Measurements from ENCODE around the gene SMPD3. TPM values are rescaled to one million over a fixed set of nuclear protein-coding genes. Genes with fewer than 3 reads are reported as not detected.
A peak's percentile ranks its signal among the peaks of the same experiment; 100 is the strongest.

SMPD3 gene
- total RNA-seq, 1 donor from 2014 or later: 2.5 TPM

DNA sequence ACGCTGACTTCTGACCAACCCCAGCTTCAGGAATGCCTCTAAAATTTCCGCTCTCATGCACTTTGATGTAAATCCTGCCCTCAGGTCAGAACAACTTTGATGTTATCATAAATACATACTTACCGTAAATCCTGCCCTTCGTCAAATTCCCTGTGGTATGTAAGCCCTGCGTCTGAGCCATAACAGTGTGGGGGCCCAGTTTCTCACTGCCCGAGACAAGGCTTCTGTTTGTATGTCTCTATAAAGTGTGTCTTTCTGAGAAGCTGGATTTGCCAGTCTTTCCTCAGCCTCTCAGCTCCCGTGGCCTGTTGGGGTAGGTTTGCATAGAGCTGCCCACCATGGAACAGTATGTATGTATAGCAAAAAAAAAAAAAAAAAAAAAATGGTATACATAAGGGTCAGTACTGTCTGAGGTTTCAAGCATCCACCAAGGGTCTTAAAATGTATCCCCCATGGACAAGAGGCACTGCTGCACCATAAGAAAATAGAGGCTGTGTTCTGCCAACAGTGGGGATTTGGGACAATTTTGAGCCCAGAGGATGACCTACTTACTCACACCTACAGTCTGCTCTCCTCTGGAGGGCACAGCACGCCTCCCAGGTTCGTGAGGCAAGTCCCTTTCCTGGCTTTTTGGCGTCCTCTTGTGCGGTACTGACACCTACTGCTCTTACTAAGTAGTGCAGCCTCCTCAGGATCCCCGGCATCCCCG lies 120.0 kb downstream of the SMPD3 start:
- peak; percentile 88 for DNase-seq

DNA sequence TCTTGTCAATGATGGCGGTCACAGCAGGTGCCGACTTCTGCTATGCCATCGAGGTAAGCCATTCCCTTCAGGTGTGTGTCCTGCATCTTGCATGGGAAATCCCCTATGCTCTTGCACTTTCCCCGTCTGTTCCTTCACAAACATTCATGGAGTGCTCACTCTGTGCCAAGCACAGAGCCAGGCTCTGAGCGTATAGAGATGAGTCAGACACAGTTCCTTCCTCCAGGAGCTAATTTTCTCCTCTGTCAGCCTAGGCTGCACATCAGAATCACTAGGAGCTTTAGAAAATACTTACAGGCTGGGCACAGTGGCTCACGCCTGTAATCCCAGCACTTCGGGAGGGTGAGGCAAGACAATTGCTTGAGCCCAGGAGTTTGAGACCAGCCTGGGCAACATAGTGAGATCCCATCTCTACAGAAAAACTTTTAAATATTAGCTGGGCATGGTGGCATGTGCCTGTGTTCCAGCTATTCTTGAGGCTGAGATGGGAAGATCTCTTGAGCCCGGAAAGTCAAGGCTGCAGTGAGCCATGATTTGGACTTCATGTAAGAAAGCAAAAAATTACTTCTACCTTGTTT lies 123.4 kb downstream of the SMPD3 start:
- DNase-seq: no peak

DNA sequence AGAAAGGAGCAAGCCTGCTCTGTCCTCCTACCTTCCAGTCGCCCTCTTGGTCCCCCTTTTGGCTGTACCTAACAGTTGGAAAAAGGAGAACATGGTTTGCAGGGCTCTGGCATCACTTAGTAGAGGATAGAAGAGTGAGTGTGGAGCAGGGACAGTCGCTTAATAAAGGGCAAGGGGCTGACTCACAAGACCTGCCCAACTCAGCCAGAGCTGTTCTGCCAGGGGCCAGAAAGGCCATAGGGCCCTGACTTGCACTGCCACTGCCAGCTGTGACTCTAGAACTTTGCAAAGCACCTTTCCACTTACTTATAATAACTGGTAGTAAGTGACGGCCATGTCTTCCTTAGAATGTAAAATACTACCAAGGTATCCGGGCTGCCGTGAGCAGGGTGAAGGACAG lies 124.0 kb downstream of the SMPD3 start:
- no peak for DNase-seq

DNA sequence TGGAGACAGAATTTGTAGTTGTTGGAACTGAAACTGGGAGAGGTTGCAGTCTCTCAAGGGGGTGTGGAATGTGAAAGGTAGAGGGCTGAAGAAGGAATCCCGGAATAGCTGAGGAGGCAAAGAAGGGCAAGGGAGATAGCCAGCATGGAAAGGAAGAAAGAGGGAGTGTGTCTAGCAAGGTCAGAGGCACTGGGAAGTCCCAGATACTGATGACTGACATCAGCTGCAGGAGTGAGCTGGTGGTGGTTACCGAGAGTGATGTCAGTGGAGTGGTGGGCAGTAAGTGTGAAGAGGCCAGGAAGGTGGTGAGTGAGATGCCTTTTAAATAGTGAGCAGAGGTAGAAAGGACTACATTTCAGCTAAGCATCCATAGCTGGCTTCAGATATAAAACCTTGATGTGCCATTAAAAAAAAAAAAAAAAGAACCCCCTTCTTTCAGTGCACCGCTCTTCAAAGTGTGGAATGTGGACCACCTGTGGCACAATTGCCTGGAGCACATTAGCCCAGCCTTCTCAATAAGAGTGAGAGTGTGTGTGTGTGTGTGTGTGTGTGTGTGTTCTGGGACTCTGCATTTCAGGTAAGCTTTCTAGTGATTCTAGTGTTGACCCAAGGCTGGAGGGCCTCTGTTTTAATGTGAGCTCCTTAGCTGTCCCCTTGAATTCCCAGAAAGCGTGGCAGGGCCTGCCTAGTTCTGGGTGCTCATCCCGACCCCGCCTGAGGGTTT lies 129.0 kb downstream of the SMPD3 start:
- DNase-seq: no peak

DNA sequence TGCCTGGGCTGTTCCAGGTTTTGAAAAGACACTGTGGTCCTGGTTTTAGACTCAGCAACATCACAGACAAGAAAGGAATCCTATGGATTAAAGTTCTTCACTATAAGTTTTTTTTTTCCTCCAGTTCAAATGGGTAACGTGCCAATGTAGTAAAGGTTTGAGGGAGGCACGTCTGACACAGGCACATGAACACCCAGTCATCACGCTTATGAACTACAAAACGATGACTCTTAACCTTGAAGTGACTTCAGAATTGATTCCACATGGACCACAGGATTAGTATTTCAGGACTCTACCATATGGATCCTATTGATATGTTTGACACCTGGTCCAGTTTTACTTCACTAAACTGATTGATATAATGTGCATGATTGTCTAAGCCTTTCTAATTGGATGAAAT lies 135.2 kb downstream of the SMPD3 start:
- no peak for DNase-seq

DNA sequence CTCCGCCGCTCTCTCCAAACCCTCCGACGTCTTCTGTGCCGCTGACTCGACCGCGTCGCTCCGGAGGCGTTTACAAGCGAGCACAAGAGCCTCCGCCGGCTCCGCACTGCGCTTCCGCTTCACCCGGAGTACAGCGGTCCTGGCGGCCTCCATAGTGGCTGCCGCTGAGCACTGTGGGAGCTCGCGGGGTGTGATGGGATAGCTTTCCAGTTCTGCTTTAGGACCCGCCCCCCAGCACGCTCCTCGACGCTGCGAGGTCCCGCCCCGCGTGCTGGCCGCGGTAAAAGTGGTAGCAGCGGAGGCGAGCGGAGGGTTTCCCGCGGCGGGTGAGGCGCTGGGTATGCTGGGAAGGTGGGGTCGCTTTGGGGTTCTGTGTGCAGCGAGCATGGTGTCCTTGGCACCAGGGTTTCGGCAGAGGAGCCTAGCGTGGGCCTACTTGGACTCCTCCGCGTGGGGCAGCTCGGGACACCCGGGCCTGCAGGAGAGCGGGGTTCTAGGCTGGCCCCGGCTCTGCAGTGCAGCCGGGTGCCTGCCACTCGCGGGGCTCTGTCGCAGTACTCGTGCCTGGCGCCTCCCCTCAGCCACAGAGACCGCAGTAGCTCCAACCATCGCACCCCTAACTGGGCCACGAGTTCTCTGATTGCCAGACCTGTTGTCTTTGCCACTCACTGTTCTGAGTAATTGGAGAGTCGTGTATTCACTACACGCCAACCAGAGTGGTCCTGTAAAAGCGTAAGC lies 137.4 kb downstream of the SMPD3 start, which contains the start of the genes PRMT7 and SLC7A6OS:
Gene PRMT7 (plus strand): TSS at position 246 of the 738 bp plus-strand sequence. CDS start 4,961 bp downstream, outside the sequence.
Gene SLC7A6OS (minus strand): TSS at position 173 of the 738 bp plus-strand sequence. CDS start 20 bp downstream, at position 153.
- peak; percentile 96 for DNase-seq

DNA sequence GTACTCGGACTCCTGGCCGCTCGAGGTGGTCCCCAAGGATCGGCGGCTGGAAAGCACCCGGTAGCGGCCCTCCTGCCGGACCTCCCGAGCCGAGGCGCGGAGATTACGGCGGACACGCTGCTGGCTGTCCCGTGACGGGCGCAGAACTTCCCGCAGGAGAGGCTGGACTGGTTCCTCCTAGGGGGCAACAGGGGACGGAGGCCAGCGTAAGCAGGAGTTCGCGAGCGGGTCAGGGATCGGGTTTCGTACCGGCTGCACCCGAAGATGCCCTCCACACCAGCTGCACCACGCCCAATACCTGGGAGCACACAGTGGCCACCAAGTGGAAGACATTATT lies 137.9 kb downstream of the SMPD3 start:
- DNase-seq: no peak

DNA sequence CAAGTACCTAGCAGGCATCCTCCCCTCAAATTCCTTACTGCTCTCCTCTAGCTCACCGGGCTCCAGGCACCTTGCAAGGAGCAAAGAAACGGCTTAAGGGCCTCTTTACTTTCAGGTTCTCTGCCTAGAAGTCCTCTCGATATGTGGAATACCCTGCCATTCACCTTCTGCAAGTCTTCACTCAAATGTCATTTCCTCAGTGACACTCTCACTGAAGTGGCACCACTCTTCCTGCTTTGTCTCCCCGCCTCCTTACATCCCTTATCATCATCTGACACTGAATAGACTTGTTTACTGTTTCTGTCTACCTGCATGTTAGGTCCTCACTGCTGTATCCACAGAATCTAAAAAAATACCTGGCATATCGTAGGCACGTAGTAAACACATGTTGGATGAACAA lies 138.5 kb downstream of the SMPD3 start:
- DNase-seq: no peak

Small RNA genes lying within 50 kb of the gene (small RNA-seq; reads per million reads assigned to genes)
- not detected for gene RF00019 (ENCODE audit: low replicate concordance)
- not detected for gene RNU4-30P (ENCODE audit: low replicate concordance)

Other genes starting within 250 kb of the SMPD3 start
- 8.7 TPM for gene ESRP2, start 212.4 kb downstream of the SMPD3 start, total RNA-seq
- 31.2 TPM for gene PLA2G15, start 203.1 kb downstream of the SMPD3 start, total RNA-seq
- 10.8 TPM for gene SLC7A6, start 184.0 kb downstream of the SMPD3 start, total RNA-seq
- 12.9 TPM for gene SLC7A6OS, start 137.6 kb downstream of the SMPD3 start, total RNA-seq
- gene PRMT7, start 137.5 kb downstream of the SMPD3 start, total RNA-seq: 67.3 TPM
- gene ZFP90, start 90.8 kb upstream of the SMPD3 start, total RNA-seq: 35.9 TPM
- 16.3 TPM for gene CDH3, start 196.8 kb upstream of the SMPD3 start, total RNA-seq